Measurements from ENCODE around the gene KNDC1. TPM values are rescaled to one million over a fixed set of nuclear protein-coding genes. Genes with fewer than 3 reads are reported as not detected.

Gene KNDC1
- total and polyA plus RNA-seq, 2 of the 4 experiments (the other 2 are of a cell fraction), result 0.18 to 1.1 TPM

DNA sequence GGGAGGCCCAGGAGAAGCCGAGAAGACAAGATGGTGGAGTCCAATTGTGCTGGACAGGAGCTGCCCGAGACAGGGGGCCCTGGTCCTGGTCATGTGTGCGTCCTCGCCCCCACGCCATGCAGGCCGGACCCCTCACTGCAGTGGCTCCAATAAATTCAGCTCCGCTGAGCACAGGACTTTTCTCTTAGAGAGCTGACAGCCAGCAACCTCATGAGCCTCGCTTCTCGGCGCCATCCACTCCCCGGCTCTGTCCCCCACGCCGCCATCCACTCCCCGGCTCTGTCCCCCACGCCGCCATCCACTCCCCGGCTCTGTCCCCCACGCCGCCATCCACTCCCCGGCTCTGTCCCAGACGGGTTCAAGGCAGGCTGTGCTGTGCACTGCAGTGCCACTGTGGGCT lies 67.2 kb downstream of the KNDC1 start:
- H3K79me1 ChIP-seq (ENCODE audit: low read depth in 1 of 2, low read length in 2 of 2), result no peaks in the 10 kb centered on the region
- in situ Hi-C loops (cut with MboI; ENCODE audit: low sequenced_read_pairs) (no loop called here), dilution Hi-C loops (cut with HindIII; ENCODE audit: low sequenced_read_pairs, unreplicated experiment) (no loop called here), intact Hi-C loops (cut with micrococcal nuclease) (no loop called here)
- H2AK9ac ChIP-seq (replicated peaks; ENCODE audit: low read depth, low read length, poor library complexity), result no peak overlapping the region
- H3K56ac ChIP-seq (ENCODE audit: extremely low read depth, insufficient read depth, low read length), result no peak overlapping the region
- ChIA-PET POLR2A (ENCODE audit: unreplicated experiment) (no interaction called here), CTCF (interaction anchor here (0.5 kb wide), 1 partner anchor 506 kb away, joined by 3 read pairs; no protein-coding TSS in a partner anchor)
- no peak overlapping the region for H3K4me3 ChIP-seq (ENCODE audit: insufficient read depth, low read depth, low read length)
- H3K4me1 ChIP-seq (ENCODE audit: control insufficient read depth, insufficient read depth, low read length), result no peaks in the 10 kb centered on the region
- no TSS peak for BruUV-seq (replicated peaks)
- H2BK15ac ChIP-seq (ENCODE audit: low read depth, low read length), result no peak overlapping the region
- DNase-seq, result no peak
- H3K4me2 ChIP-seq (ENCODE audit: low read depth, low read length), result no peak overlapping the region
- TF ChIP-seq MAZ (IDR thresholded peaks at IDR 0.05; ENCODE audit: borderline replicate concordance, low read depth, low read length) (no peak), CEBPB (IDR thresholded peaks at IDR 0.05; ENCODE audit: low read depth, low read length) (no peak), RAD21 (IDR thresholded peaks at IDR 0.05; ENCODE audit: low read length) (no peak), NFE2L2 (IDR thresholded peaks at IDR 0.05; ENCODE audit: low read depth, low read length) (no peak), FOS (IDR thresholded peaks at IDR 0.05; ENCODE audit: low read depth, low read length) (no peak)
- TF ChIP-seq, protein P1, sequence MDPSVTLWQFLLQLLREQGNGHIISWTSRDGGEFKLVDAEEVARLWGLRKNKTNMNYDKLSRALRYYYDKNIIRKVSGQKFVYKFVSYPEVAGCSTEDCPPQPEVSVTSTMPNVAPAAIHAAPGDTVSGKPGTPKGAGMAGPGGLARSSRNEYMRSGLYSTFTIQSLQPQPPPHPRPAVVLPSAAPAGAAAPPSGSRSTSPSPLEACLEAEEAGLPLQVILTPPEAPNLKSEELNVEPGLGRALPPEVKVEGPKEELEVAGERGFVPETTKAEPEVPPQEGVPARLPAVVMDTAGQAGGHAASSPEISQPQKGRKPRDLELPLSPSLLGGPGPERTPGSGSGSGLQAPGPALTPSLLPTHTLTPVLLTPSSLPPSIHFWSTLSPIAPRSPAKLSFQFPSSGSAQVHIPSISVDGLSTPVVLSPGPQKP (IDR thresholded peaks at IDR 0.05; ENCODE audit: borderline replicate concordance, low read depth, low read length), result no peak
- whole genome bisulfite sequencing, 2 experiments (ENCODE audit: extremely low coverage in 2 of 2, insufficient read length in 1 of 2), result 75% methylated on average over 8 of the region's 21 CpGs; no CpG with 5 or more reads in 1 of the 2 experiments
- H3K27me3 ChIP-seq (ENCODE audit: control insufficient read depth, insufficient read depth, low read length), result peaks cover 41% of the 10 kb centered on the region
- H3K9ac ChIP-seq (ENCODE audit: low read depth, low read length), result no peak overlapping the region
- H2BK20ac ChIP-seq (ENCODE audit: low read depth, low read length), result no peak overlapping the region
- no peak overlapping the region for H3K18ac ChIP-seq (ENCODE audit: low read depth, low read length)
- no peak overlapping the region for H2AFZ ChIP-seq (replicated peaks; ENCODE audit: low read length, poor library complexity)
- no peaks in the 10 kb centered on the region for H3K9me1 ChIP-seq (ENCODE audit: insufficient read depth, low read length)
- no peak overlapping the region for H3K4ac ChIP-seq (ENCODE audit: low read depth, low read length)
- H3K14ac ChIP-seq (replicated peaks; ENCODE audit: low read depth, low read length), result no peak overlapping the region
- H2BK5ac ChIP-seq (ENCODE audit: low read depth, low read length, poor library complexity, severe bottlenecking), result no peak overlapping the region
- H2AK5ac ChIP-seq (ENCODE audit: low read depth, low read length), result no peak overlapping the region
- no peak overlapping the region for H3K27ac ChIP-seq (ENCODE audit: insufficient read depth, low read length)
- no peaks in the 10 kb centered on the region for H3K9me3 ChIP-seq (ENCODE audit: control insufficient read depth, insufficient read depth, low read length)
- no peak overlapping the region for H2BK120ac ChIP-seq (ENCODE audit: low read depth, low read length)
- no peaks in the 10 kb centered on the region for H3K36me3 ChIP-seq (ENCODE audit: control insufficient read depth, insufficient read depth, low read length)
- H4K91ac ChIP-seq (ENCODE audit: insufficient read depth, low read depth, low read length), result no peak overlapping the region
- H3K23ac ChIP-seq (ENCODE audit: low read depth, low read length), result no peak overlapping the region
- no peaks in the 10 kb centered on the region for H4K20me1 ChIP-seq (ENCODE audit: insufficient read depth, low read length)
- no peak overlapping the region for H4K8ac ChIP-seq (ENCODE audit: low read depth in 2 of 2, low read length in 2 of 2)
- no peak for ATAC-seq (ENCODE audit: low read depth)
- H4K5ac ChIP-seq (ENCODE audit: low read depth, low read length), result no peak overlapping the region
